NT2/D1 (cell line): ENCODE measurements around the gene FUBP3.

Source experiments
- DNase-seq: peaks from one replicate; pipeline ENCODE4 v3.0.0-alpha.2; 2011; ENCODE audit warnings: low read depth, low spot score
- H3K27me3 ChIP-seq: 2 replicates; pipeline ENCODE4 v1.6.0; 2011; ENCODE audit warnings: mild to moderate bottlenecking; ENCODE audit not compliant: insufficient read length, insufficient read depth
- H3K36me3 ChIP-seq: 2 replicates; pipeline ENCODE4 v1.6.1; 2011; ENCODE audit warnings: mild to moderate bottlenecking, low read length, mixed read lengths; ENCODE audit not compliant: insufficient read depth, insufficient read length
- H3K4me1 ChIP-seq: 2 replicates; pipeline ENCODE4 v1.5.1; 2011; ENCODE audit not compliant: insufficient read depth, insufficient read length
- H3K4me3 ChIP-seq: 2 replicates; pipeline ENCODE4 v1.5.1; 2011; ENCODE audit warnings: low read depth; ENCODE audit not compliant: insufficient read length
- H3K9ac ChIP-seq: 2 replicates; pipeline ENCODE4 v1.6.0; 2011; ENCODE audit warnings: low read depth; ENCODE audit not compliant: insufficient read length
- H3K9me3 ChIP-seq: 2 replicates; pipeline ENCODE4 v1.5.1; 2011; ENCODE audit warnings: mild to moderate bottlenecking, low read length; ENCODE audit not compliant: insufficient read depth
- SUZ12 ChIP-seq: IDR thresholded peaks from 2 replicates; pipeline ENCODE4 v1.6.1; 2011; ENCODE audit not compliant: insufficient read length, insufficient read depth; ENCODE audit errors: extremely low read depth
- YY1 ChIP-seq: IDR thresholded peaks from 2 replicates; pipeline ENCODE4 v1.6.1; 2011; ENCODE audit not compliant: insufficient read length, insufficient read depth
- ZNF274 ChIP-seq: IDR thresholded peaks from 2 replicates; pipeline ENCODE4 v1.6.1; 2011; ENCODE audit warnings: mild to moderate bottlenecking, low read depth, low read length

FUBP3 gene, protein sequence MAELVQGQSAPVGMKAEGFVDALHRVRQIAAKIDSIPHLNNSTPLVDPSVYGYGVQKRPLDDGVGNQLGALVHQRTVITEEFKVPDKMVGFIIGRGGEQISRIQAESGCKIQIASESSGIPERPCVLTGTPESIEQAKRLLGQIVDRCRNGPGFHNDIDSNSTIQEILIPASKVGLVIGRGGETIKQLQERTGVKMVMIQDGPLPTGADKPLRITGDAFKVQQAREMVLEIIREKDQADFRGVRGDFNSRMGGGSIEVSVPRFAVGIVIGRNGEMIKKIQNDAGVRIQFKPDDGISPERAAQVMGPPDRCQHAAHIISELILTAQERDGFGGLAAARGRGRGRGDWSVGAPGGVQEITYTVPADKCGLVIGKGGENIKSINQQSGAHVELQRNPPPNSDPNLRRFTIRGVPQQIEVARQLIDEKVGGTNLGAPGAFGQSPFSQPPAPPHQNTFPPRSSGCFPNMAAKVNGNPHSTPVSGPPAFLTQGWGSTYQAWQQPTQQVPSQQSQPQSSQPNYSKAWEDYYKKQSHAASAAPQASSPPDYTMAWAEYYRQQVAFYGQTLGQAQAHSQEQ

DNA sequence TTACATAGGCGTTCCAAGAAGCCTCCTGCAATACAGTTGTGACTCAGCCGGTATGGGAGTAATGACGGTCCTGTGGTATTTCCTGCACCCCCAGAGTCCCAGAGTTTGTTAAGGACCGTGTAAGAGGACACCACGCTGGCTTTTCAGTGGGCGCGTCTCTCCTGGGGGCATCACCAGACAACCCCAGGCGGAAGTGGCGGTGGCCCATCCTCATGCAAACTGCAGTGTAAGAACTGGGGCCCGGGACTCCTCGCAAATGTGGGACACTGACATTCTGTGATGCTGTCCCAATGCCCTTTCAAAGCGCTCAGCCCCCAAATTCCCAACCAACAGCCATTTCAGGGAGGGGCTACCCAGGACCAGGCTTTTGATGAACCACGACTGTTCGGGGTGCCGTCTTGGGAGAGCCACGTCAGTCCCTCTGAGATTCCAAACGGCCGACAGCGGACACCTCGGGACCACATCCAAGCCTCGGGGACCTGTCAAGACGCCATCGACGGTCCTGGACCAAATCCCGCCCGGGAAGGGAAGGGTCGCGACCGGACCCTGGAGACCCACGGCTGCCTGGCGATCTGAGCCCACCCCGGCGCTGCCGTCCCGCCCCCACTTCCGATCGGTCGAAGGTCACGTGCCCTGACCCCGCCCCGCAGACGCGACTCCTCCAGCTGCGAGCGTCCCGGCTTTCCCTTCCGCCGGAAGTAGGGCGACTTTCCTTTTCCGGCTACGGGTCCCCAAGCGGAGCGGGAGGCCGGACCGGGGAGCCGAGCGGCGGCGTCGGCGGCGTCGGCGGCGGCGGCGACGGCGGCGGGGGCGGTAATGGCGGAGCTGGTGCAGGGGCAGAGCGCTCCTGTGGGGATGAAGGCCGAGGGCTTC is at the start of gene FUBP3:
Gene FUBP3, plus strand, starts transcription at position 713 of the 873 bp plus-strand sequence. Its CDS starts 104 bp downstream, at position 817.
- H3K27me3 ChIP-seq = no peaks in the 10 kb centered on the region
- H3K4me1 ChIP-seq = no peaks in the 10 kb centered on the region
- peaks cover 33% of the 10 kb centered on the region for H3K36me3 ChIP-seq
- peak; percentile 84 for DNase-seq
- no peak for TF ChIP-seq ZNF274
- no peak for TF ChIP-seq SUZ12
- H3K9me3 ChIP-seq = no peaks in the 10 kb centered on the region
- H3K9ac ChIP-seq = peak within 1 kb of the TSS; percentile 98
- H3K4me3 ChIP-seq = peak within 1 kb of the TSS; percentile 96

DNA sequence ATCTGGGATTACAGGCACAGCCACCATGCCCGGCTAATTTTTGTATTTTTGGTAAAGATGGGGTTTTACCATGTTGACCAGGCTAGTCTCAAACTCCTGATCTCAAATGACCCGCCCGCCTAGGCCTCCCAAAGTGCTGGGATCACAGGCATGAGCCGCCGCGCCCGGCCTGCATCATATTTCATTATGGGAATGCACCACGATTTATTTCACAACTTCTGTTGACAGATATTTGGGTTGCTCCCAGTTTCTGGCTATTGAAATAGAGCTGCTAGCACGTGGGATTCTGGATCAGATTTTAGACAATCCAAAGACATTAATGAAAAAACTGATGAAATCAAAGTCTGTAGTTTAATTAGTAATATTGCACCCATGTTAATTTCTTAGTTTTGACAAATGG is 48.4 kb upstream of the FUBP3 start:
- H3K9ac ChIP-seq = no peak overlapping the region
- TF ChIP-seq YY1 (no peak), ZNF274 (no peak), SUZ12 (no peak)
- no peak for DNase-seq
- no peaks in the 10 kb centered on the region for H3K36me3 ChIP-seq
- no peak overlapping the region for H3K4me3 ChIP-seq
- no peaks in the 10 kb centered on the region for H3K9me3 ChIP-seq
- H3K27me3 ChIP-seq = peaks cover 7% of the 10 kb centered on the region
- peaks cover 13% of the 10 kb centered on the region for H3K4me1 ChIP-seq

DNA sequence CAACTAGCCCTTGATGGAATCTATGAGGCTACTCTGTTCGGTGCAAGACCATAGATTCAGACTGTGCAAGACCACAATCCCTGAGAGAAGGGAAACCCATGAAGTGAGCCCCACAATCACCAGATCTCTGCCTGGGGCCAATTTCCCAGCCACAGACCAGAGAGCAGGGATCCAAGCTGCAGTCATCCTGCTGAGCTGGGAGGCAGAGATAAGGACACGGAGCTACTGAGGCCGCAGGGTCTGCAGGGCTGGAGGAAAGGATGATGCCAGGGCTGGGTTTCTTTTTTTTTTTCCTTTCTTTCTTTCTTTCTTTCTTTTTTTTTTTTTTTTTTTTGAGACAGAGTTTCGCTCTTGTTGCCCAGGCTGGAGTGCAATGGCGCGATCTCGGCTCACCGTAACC is 47.7 kb upstream of the FUBP3 start:
- no peaks in the 10 kb centered on the region for H3K36me3 ChIP-seq
- peaks cover 10% of the 10 kb centered on the region for H3K27me3 ChIP-seq
- H3K4me3 ChIP-seq = no peak overlapping the region
- H3K9ac ChIP-seq = no peak overlapping the region
- TF ChIP-seq SUZ12 (no peak), ZNF274 (no peak), YY1 (no peak)
- DNase-seq = no peak
- no peaks in the 10 kb centered on the region for H3K9me3 ChIP-seq
- peaks cover 12% of the 10 kb centered on the region for H3K4me1 ChIP-seq

DNA sequence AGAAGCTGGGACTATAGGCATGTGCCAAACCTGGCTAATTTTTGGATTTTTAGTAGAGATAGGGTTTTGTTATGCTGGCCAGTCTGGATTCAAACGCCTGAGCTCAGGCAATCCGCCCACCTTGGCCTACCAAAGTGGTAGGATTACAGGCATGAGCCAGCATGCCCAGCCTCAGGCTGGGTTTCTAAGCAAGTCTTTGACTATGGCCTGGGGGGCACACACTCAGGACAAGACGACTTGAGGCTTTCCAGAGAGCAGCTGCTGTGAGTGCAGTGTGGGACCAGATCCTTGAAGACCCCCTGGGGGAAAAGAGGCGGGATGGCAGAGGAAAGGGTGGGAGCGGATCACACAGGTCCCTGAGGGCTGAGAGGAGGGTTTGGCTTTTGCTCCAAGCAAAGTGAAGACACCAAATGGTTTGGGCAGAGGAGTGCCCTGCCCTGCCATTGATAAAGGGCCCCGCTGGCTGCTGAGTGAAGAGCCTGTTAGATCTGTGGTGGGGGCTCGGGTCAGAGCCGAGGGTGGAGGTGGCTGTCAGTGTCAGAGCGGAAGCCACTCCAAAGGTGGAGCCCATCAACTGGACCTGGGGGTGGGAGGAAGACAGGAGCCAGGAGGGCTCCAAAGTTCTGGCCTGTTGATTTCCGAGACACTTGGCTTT is 46.8 kb upstream of the FUBP3 start:
- Histone ChIP-seq H3K27me3 (peaks cover 16% of the 10 kb centered on the region), H3K9ac (no peak overlapping the region), H3K9me3 (no peaks in the 10 kb centered on the region), H3K4me3 (no peak overlapping the region), H3K4me1 (peaks cover 14% of the 10 kb centered on the region), H3K36me3 (no peaks in the 10 kb centered on the region)
- TF ChIP-seq ZNF274 (no peak), SUZ12 (no peak), YY1 (no peak)
- DNase-seq = no peak

DNA sequence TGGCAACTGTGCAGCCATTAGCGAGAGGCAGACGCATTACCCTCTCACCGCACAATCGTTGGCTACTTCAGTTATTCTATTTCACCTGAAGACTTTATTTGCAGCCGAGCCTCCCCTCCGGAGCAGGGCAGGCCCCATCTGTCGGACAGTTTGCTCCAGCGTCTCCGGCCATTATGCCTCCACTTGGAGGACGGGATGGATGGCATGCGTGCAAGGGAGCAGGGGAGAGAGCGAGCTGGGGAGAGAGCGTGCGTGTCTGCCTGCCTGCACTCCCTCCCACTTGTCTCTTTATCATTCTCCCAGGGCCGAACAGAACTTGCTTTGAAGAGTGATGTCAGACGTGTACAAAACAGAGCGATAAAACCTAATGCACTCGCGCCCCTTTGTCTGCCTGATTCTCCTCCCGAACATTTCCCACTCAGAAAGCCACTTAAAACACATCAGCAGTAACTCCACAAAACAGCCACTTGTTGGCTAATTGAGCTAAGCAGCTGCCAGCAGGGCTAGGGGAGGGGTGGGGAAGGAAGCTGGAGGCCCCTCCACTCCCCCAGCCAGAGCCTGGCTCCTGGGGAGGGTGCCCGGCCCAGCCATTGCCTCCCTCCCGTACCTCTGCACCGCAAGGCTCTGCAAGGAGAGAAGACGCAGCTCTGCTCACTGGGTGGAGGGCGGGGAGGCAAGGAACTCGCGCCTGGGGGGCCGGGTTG is 43.4 kb upstream of the FUBP3 start:
- Histone ChIP-seq H3K27me3 (peaks cover 16% of the 10 kb centered on the region), H3K4me1 (peaks cover 15% of the 10 kb centered on the region), H3K9me3 (no peaks in the 10 kb centered on the region), H3K9ac (peak overlapping the region; percentile 77), H3K36me3 (no peaks in the 10 kb centered on the region), H3K4me3 (peak overlapping the region; percentile 39)
- DNase-seq = no peak
- TF ChIP-seq YY1 = no peak
- no peak for TF ChIP-seq SUZ12
- TF ChIP-seq ZNF274 = no peak

DNA sequence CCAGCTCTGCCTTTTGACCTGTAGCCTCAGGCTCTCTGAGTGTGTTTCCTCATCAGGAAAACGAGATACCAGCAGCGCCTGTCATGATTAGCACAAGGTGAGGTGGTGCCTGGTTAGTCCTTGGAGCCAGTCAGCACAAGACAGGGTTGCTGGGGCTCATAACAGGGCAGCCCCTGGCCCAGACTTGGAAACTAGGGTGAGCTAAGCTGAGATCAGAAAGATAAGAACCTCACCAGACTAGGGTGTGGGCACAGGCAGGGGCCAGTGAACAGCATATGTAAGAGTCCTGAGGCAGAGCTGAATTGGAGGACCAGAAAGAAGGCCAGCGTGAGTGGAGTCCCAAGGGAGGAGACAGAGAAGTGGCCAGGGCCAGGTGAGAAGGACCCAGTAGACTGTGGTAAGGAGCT is 42.7 kb upstream of the FUBP3 start:
- no peak for TF ChIP-seq ZNF274
- no peak for TF ChIP-seq YY1
- TF ChIP-seq SUZ12 = no peak
- Histone ChIP-seq H3K4me3 (no peak overlapping the region), H3K27me3 (peaks cover 16% of the 10 kb centered on the region), H3K36me3 (no peaks in the 10 kb centered on the region), H3K4me1 (peaks cover 15% of the 10 kb centered on the region), H3K9me3 (no peaks in the 10 kb centered on the region), H3K9ac (no peak overlapping the region)
- no peak for DNase-seq
